Prostate gland (tissue), 2 donors: ENCODE measurements around the gene PARK7.
"Not testable (repeated sequence)": the region's sequence is repeated elsewhere in the genome, so short reads cannot be mapped to it uniquely, and the experiment has no call there.

ENCODE experiments used
- POLR2A ChIP-seq: fragments of 450-650 bp; IDR thresholded peaks from one replicate; pipeline ENCODE4 v1.6.1; 2016; ENCODE audit warnings: antibody characterized with exemption, mild to moderate bottlenecking
- TF ChIP-seq, protein P1 (sequence below), 4 experiments: fragments of 200-600 bp in 2 of 4; fragments of 450-650 bp in 2 of 4; sonication (generic) in 2 of 4; IDR thresholded peaks; 1 replicate in 3 of 4; 2 replicates in 1 of 4; pipeline ENCODE4 v1.5.1; 2016 to 2019; ENCODE audit warnings: antibody characterized with exemption in 4 of 4, mild to moderate bottlenecking in 2 of 4, moderate library complexity in 2 of 4

DNA sequence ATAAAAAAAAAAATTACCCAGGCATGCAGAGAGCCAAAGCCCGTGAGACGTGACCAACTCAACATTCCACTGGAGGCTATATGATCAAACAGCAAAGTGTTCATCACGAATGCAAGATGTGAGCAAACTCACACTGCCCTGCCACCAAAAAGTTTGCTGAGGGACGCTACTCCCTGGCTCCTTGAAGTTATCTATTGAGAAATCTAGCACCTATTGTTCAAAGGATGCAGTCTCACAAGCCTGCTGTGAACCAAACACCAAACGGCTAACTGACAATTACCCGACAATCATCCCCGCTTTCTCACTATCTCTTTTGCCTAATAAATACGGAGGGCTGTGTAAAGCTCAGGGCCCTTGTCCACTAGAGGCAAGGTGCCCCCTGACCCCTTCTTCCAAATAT, 34.5 kb upstream of the PARK7 start:
- not testable (repeated sequence) for TF ChIP-seq POLR2A
- TF ChIP-seq, protein P1, sequence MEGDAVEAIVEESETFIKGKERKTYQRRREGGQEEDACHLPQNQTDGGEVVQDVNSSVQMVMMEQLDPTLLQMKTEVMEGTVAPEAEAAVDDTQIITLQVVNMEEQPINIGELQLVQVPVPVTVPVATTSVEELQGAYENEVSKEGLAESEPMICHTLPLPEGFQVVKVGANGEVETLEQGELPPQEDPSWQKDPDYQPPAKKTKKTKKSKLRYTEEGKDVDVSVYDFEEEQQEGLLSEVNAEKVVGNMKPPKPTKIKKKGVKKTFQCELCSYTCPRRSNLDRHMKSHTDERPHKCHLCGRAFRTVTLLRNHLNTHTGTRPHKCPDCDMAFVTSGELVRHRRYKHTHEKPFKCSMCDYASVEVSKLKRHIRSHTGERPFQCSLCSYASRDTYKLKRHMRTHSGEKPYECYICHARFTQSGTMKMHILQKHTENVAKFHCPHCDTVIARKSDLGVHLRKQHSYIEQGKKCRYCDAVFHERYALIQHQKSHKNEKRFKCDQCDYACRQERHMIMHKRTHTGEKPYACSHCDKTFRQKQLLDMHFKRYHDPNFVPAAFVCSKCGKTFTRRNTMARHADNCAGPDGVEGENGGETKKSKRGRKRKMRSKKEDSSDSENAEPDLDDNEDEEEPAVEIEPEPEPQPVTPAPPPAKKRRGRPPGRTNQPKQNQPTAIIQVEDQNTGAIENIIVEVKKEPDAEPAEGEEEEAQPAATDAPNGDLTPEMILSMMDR (IDR thresholded peaks at IDR 0.05), result not testable (repeated sequence)
